ENCODE measurements around the gene ERBB2.
"Not testable (repeated sequence)": the region's sequence is repeated elsewhere in the genome, so short reads cannot be mapped to it uniquely, and the experiment has no call there.

ERBB2 gene

GRCh38 chr17:39706921-39707337, 7.1 kb downstream of the ERBB2 start:
- DNase-seq (ENCODE audit: low read depth) = no peak
- no peak overlapping the region for H3K4me3 ChIP-seq (ENCODE audit: low read length)
- TF ChIP-seq, protein P1, sequence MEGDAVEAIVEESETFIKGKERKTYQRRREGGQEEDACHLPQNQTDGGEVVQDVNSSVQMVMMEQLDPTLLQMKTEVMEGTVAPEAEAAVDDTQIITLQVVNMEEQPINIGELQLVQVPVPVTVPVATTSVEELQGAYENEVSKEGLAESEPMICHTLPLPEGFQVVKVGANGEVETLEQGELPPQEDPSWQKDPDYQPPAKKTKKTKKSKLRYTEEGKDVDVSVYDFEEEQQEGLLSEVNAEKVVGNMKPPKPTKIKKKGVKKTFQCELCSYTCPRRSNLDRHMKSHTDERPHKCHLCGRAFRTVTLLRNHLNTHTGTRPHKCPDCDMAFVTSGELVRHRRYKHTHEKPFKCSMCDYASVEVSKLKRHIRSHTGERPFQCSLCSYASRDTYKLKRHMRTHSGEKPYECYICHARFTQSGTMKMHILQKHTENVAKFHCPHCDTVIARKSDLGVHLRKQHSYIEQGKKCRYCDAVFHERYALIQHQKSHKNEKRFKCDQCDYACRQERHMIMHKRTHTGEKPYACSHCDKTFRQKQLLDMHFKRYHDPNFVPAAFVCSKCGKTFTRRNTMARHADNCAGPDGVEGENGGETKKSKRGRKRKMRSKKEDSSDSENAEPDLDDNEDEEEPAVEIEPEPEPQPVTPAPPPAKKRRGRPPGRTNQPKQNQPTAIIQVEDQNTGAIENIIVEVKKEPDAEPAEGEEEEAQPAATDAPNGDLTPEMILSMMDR (IDR thresholded peaks at IDR 0.05; ENCODE audit: insufficient read depth, low read depth, low read length, missing control alignments) = no peak

GRCh38 chr17:39709319-39709997, 9.6 kb downstream of the ERBB2 start:
- H3K4me3 ChIP-seq (ENCODE audit: low read length) = no peak overlapping the region
- DNase-seq (ENCODE audit: low read depth) = no peak
- TF ChIP-seq, protein P1 (IDR thresholded peaks at IDR 0.05; ENCODE audit: insufficient read depth, low read depth, low read length, missing control alignments) = no peak

GRCh38 chr17:39709998-39710964, 10.4 kb downstream of the ERBB2 start:
- TF ChIP-seq, protein P1 (IDR thresholded peaks at IDR 0.05; ENCODE audit: insufficient read depth, low read depth, low read length, missing control alignments) = no peak
- H3K4me3 ChIP-seq (ENCODE audit: low read length) = no peak overlapping the region
- no peak for DNase-seq (ENCODE audit: low read depth)

DNA sequence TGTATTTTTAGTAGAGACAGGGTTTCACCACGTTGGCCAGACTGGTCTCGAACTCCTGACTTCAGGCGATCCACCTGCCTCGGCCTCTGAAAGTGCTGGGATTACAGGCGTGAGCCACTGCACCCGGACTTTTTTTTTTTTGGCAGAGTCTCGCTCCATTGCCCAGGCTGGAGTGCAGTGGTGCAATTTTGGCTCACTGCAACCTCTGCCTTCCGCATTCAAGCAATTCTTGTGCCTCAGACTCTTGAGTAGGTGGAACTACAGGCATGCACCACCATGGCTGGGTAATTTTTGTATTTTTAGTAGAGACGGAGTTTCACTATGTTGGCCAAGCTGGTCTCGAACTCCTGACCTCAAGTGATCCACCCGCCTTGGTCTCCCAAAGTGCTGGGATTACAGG, 11.2 kb downstream of the ERBB2 start:
- DNase-seq (ENCODE audit: low read depth); H3K4me3 ChIP-seq (ENCODE audit: low read length): not testable (repeated sequence)

- DNase-seq (ENCODE audit: low read depth) = no peak
- no peak overlapping the region for H3K4me3 ChIP-seq (ENCODE audit: low read length)
- TF ChIP-seq, protein P1 (IDR thresholded peaks at IDR 0.05; ENCODE audit: insufficient read depth, low read depth, low read length, missing control alignments) = no peak
Observed at GRCh38 chr17:39711851-39712250, 12.0 kb downstream of the ERBB2 start.

- no peak overlapping the region for H3K4me3 ChIP-seq (ENCODE audit: low read length)
- no peak for DNase-seq (ENCODE audit: low read depth)
- TF ChIP-seq, protein P1 (IDR thresholded peaks at IDR 0.05; ENCODE audit: insufficient read depth, low read depth, low read length, missing control alignments) = no peak
Observed at GRCh38 chr17:39714234-39714633, 14.4 kb downstream of the ERBB2 start.

GRCh38 chr17:39715375-39716072, 15.7 kb downstream of the ERBB2 start:
- TF ChIP-seq, protein P1 (IDR thresholded peaks at IDR 0.05; ENCODE audit: insufficient read depth, low read depth, low read length, missing control alignments) = no peak
- H3K4me3 ChIP-seq (ENCODE audit: low read length) = no peak overlapping the region
- no peak for DNase-seq (ENCODE audit: low read depth)

All from epithelial cell of esophagus (primary cell).